AG04450 (cell line): ENCODE data around the gene CHD9. TPM values are rescaled to one million over a fixed set of nuclear protein-coding genes. Genes with fewer than 3 reads are reported as not detected.

Source experiments
- CTCF ChIA-PET: fragments of 300-600, 350-600 bp; formaldehyde crosslinking; extraction: SDS; loops from one replicate; lab custom pipeline; 2022; ENCODE audit warnings: antibody characterized with exemption, inconsistent platforms; lab: Charles Lee
- POLR2A ChIA-PET: fragments of 350-600 bp; formaldehyde crosslinking; extraction: SDS; loops from one replicate; lab custom pipeline; 2021; ENCODE audit warnings: antibody characterized with exemption, inconsistent platforms; lab: Yijun Ruan, JAX
- DNase-seq: peaks from one replicate; pipeline ENCODE4 v3.0.0-alpha.2; 2011; ENCODE audit warnings: low read depth, low spot score
- H3K27ac ChIP-seq: one replicate; pipeline ENCODE4 v1.5.1; 2012; ENCODE audit warnings: low read depth, low read length, control low read depth
- H3K27me3 ChIP-seq: one replicate; pipeline ENCODE4 v1.6.0; 2012; ENCODE audit warnings: low read length; ENCODE audit not compliant: control insufficient read depth, insufficient read depth
- H3K4me3 ChIP-seq: 2 replicates; pipeline ENCODE4 v1.5.1; 2011; ENCODE audit warnings: mild to moderate bottlenecking, low read depth, low read length, control low read depth
- H3K9me3 ChIP-seq: 2 replicates; pipeline ENCODE4 v1.5.1; 2012; ENCODE audit warnings: low read length; ENCODE audit not compliant: control insufficient read depth, insufficient read depth
- polyA plus RNA-seq: library from polyadenylated mRNA; depleted of rRNA; stranded (reverse); fragments of >200 nt; gene quantifications from 2 replicates; pipeline ENCODE4 v1.2.3, GENCODE V29; 2011
- TF ChIP-seq, protein P1 (sequence below): IDR thresholded peaks from 2 replicates; pipeline ENCODE4 v1.5.1; 2011; ENCODE audit warnings: low read depth, low read length, control low read depth, inconsistent platforms

CHD9 gene
- polyA plus RNA-seq, 1 experiment, result 42.6 TPM

- TF ChIP-seq, protein P1, sequence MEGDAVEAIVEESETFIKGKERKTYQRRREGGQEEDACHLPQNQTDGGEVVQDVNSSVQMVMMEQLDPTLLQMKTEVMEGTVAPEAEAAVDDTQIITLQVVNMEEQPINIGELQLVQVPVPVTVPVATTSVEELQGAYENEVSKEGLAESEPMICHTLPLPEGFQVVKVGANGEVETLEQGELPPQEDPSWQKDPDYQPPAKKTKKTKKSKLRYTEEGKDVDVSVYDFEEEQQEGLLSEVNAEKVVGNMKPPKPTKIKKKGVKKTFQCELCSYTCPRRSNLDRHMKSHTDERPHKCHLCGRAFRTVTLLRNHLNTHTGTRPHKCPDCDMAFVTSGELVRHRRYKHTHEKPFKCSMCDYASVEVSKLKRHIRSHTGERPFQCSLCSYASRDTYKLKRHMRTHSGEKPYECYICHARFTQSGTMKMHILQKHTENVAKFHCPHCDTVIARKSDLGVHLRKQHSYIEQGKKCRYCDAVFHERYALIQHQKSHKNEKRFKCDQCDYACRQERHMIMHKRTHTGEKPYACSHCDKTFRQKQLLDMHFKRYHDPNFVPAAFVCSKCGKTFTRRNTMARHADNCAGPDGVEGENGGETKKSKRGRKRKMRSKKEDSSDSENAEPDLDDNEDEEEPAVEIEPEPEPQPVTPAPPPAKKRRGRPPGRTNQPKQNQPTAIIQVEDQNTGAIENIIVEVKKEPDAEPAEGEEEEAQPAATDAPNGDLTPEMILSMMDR, result no peak
- Histone ChIP-seq H3K9me3 (no peaks in the 10 kb centered on the region), H3K4me3 (peak overlapping the region; percentile 31), H3K27me3 (no peaks in the 10 kb centered on the region), H3K27ac (peak overlapping the region; percentile 95)
- DNase-seq, result peak; percentile 65
- POLR2A ChIA-PET, result interaction anchor here (0.6 to 2.8 kb wide), 7 partner anchors 11 to 1926 kb away, joined by 3 to 22 read pairs (median 4); partner anchors contain the start of gene CHD9NB
- CTCF ChIA-PET, result interaction anchor here (0.7 to 2.7 kb wide), 4 partner anchors 22 to 79 kb away, joined by 4 to 11 read pairs (median 5); partner anchors contain the start of gene CHD9
These were observed 25.7 kb downstream of the CHD9 start for GRCh38 chr16:53080345-53081031.

DNA sequence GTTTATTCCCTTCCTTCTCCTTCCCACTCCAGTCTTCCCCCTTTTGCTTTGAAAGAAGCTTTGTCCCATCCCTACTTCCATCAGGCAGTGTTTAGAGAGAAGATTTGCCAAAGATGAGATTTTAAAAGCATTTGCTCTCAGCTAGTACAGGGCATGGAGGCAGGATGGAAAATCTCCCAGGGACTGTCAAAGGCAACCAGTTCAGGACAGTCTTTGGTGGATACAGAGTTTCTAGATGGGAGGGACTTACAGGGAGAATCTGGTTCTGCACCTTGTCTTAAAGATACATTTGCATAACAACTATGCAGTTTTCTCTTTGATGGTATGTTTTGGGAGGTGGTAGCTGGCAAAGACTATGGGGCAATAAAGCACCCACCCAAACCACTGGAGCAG lies 26.2 kb downstream of the CHD9 start:
- Histone ChIP-seq H3K4me3 (no peak overlapping the region), H3K27ac (peak overlapping the region; percentile 95), H3K27me3 (no peaks in the 10 kb centered on the region), H3K9me3 (no peaks in the 10 kb centered on the region)
- CTCF ChIA-PET, result interaction anchor here (0.7 to 2.7 kb wide), 4 partner anchors 22 to 79 kb away, joined by 4 to 11 read pairs (median 5); partner anchors contain the start of gene CHD9
- no peak for DNase-seq
- POLR2A ChIA-PET, result interaction anchor here (1.4 to 2.8 kb wide), 4 partner anchors 10 to 49 kb away, joined by 3 to 22 read pairs (median 9); no protein-coding TSS in a partner anchor
- TF ChIP-seq, protein P1, result no peak

GRCh38 chr16:53081686-53082407 lies 27.1 kb downstream of the CHD9 start:
- Histone ChIP-seq H3K27ac (no peak overlapping the region), H3K27me3 (no peaks in the 10 kb centered on the region), H3K4me3 (no peak overlapping the region), H3K9me3 (no peaks in the 10 kb centered on the region)
- TF ChIP-seq, protein P1, result no peak
- POLR2A ChIA-PET, result no interaction called here
- CTCF ChIA-PET, result interaction anchor here (0.9 to 2.1 kb wide), 2 partner anchors 78 to 125 kb away, joined by 5 to 6 read pairs; no protein-coding TSS in a partner anchor
- no peak for DNase-seq

- ChIA-PET POLR2A (no interaction called here), CTCF (interaction anchor here (0.9 kb wide), 1 partner anchor 125 kb away, joined by 5 read pairs; no protein-coding TSS in a partner anchor)
- Histone ChIP-seq H3K9me3 (no peaks in the 10 kb centered on the region), H3K27me3 (no peaks in the 10 kb centered on the region), H3K4me3 (no peak overlapping the region), H3K27ac (no peak overlapping the region)
- no peak for DNase-seq
- TF ChIP-seq, protein P1, result no peak
These were observed 27.7 kb downstream of the CHD9 start for GRCh38 chr16:53082509-53082908.
